ENCODE data around the gene ADAMTSL1. TPM values are rescaled to one million over a fixed set of nuclear protein-coding genes. Genes with fewer than 3 reads are reported as not detected.

Gene ADAMTSL1
- total RNA-seq, 2 experiments from 2014 or later: not detected

GRCh38 chr9:18573021-18573556 lies 99.1 kb downstream of the ADAMTSL1 start:
- CTCF ChIA-PET: no interaction called here
- DNase-seq: no peak
- Mint-ChIP-seq H3K27me3 (no peaks in the 10 kb centered on the region), H3K27ac (no peak overlapping the region), H3K4me1 (no peaks in the 10 kb centered on the region), H3K9me3 (ENCODE audit: low read depth) (no peaks in the 10 kb centered on the region), H3K36me3 (ENCODE audit: low read depth) (no peaks in the 10 kb centered on the region), H3K4me3 (no peak overlapping the region)
- intact Hi-C loops (cut with DNase I, micrococcal nuclease): no loop called here
- POLR2A ChIA-PET: no interaction called here
- ATAC-seq: no peak

- no peak for ATAC-seq
- Mint-ChIP-seq H3K9me3 (ENCODE audit: low read depth) (no peaks in the 10 kb centered on the region), H3K4me3 (no peak overlapping the region), H3K4me1 (no peaks in the 10 kb centered on the region), H3K27ac (no peak overlapping the region), H3K36me3 (ENCODE audit: low read depth) (no peaks in the 10 kb centered on the region), H3K27me3 (no peaks in the 10 kb centered on the region)
- DNase-seq: no peak
- CTCF ChIA-PET: interaction anchor here (0.7 kb wide), 1 partner anchor 79 kb away, joined by 3 read pairs; no protein-coding TSS in a partner anchor
- intact Hi-C loops (cut with DNase I, micrococcal nuclease): no loop called here
- POLR2A ChIA-PET: no interaction called here
Observed at GRCh38 chr9:18575686-18576085, 101.7 kb downstream of the ADAMTSL1 start.

- Mint-ChIP-seq H3K9me3 (ENCODE audit: low read depth) (no peaks in the 10 kb centered on the region), H3K27me3 (no peaks in the 10 kb centered on the region), H3K4me3 (no peak overlapping the region), H3K4me1 (no peaks in the 10 kb centered on the region), H3K27ac (no peak overlapping the region), H3K36me3 (ENCODE audit: low read depth) (no peaks in the 10 kb centered on the region)
- DNase-seq (no peak), ATAC-seq (no peak)
- ChIA-PET POLR2A (no interaction called here), CTCF (no interaction called here)
- intact Hi-C loops (cut with DNase I, micrococcal nuclease): no loop called here
Observed at GRCh38 chr9:18579536-18579935, 105.6 kb downstream of the ADAMTSL1 start.

GRCh38 chr9:18580151-18580550 lies 106.2 kb downstream of the ADAMTSL1 start:
- Mint-ChIP-seq H3K36me3 (ENCODE audit: low read depth) (no peaks in the 10 kb centered on the region), H3K9me3 (ENCODE audit: low read depth) (no peaks in the 10 kb centered on the region), H3K4me3 (no peak overlapping the region)

GRCh38 chr9:18585996-18586395 lies 112.0 kb downstream of the ADAMTSL1 start:
- ChIA-PET POLR2A (no interaction called here), CTCF (no interaction called here)
- Mint-ChIP-seq H3K27me3 (no peaks in the 10 kb centered on the region), H3K36me3 (ENCODE audit: low read depth) (no peaks in the 10 kb centered on the region), H3K27ac (no peak overlapping the region), H3K4me1 (no peaks in the 10 kb centered on the region), H3K4me3 (no peak overlapping the region), H3K9me3 (ENCODE audit: low read depth) (no peaks in the 10 kb centered on the region)
- ATAC-seq: no peak
- intact Hi-C loops (cut with DNase I, micrococcal nuclease): no loop called here
- DNase-seq: no peak

More at GRCh38 chr9:18580151-18580550, 106.2 kb downstream of the ADAMTSL1 start:
- ATAC-seq (no peak), DNase-seq (no peak)
- ChIA-PET CTCF (no interaction called here), POLR2A (no interaction called here)
- H3K27me3 Mint-ChIP-seq: no peaks in the 10 kb centered on the region
- intact Hi-C loops (cut with DNase I, micrococcal nuclease): no loop called here
- no peak overlapping the region for H3K27ac Mint-ChIP-seq
- H3K4me1 Mint-ChIP-seq: no peaks in the 10 kb centered on the region

GRCh38 chr9:18588002-18588401 lies 114.0 kb downstream of the ADAMTSL1 start:
- intact Hi-C loops (cut with DNase I, micrococcal nuclease): no loop called here
- POLR2A ChIA-PET: no interaction called here
- no peak for DNase-seq

GRCh38 chr9:18591261-18591660 lies 117.3 kb downstream of the ADAMTSL1 start:
- H3K27me3 Mint-ChIP-seq: no peaks in the 10 kb centered on the region
- intact Hi-C loops (cut with DNase I, micrococcal nuclease): no loop called here

More at GRCh38 chr9:18588002-18588401, 114.0 kb downstream of the ADAMTSL1 start:
- CTCF ChIA-PET: interaction anchor here (0.6 to 1.0 kb wide), 2 partner anchors 44 to 1823 kb away, joined by 3 to 4 read pairs; no protein-coding TSS in a partner anchor
- no peak for ATAC-seq
- H3K27me3 Mint-ChIP-seq: no peaks in the 10 kb centered on the region
- no peak overlapping the region for H3K4me3 Mint-ChIP-seq
- H3K9me3 Mint-ChIP-seq (ENCODE audit: low read depth): peaks cover 4% of the 10 kb centered on the region
- H3K4me1 Mint-ChIP-seq: no peaks in the 10 kb centered on the region
- no peaks in the 10 kb centered on the region for H3K36me3 Mint-ChIP-seq (ENCODE audit: low read depth)
- no peak overlapping the region for H3K27ac Mint-ChIP-seq

GRCh38 chr9:18594837-18595236 lies 120.9 kb downstream of the ADAMTSL1 start:
- H3K36me3 Mint-ChIP-seq (ENCODE audit: low read depth): no peaks in the 10 kb centered on the region
- no peak overlapping the region for H3K4me3 Mint-ChIP-seq
- H3K27me3 Mint-ChIP-seq: no peaks in the 10 kb centered on the region
- ATAC-seq (no peak), DNase-seq (no peak)
- peaks cover 13% of the 10 kb centered on the region for H3K9me3 Mint-ChIP-seq (ENCODE audit: low read depth)
- no peak overlapping the region for H3K27ac Mint-ChIP-seq
- no peaks in the 10 kb centered on the region for H3K4me1 Mint-ChIP-seq
- ChIA-PET CTCF (no interaction called here), POLR2A (no interaction called here)
- intact Hi-C loops (cut with DNase I, micrococcal nuclease): no loop called here

More at GRCh38 chr9:18591261-18591660, 117.3 kb downstream of the ADAMTSL1 start:
- Mint-ChIP-seq H3K36me3 (ENCODE audit: low read depth) (no peaks in the 10 kb centered on the region), H3K9me3 (ENCODE audit: low read depth) (peaks cover 13% of the 10 kb centered on the region), H3K4me1 (no peaks in the 10 kb centered on the region), H3K4me3 (no peak overlapping the region), H3K27ac (no peak overlapping the region)
- no peak for ATAC-seq
- CTCF ChIA-PET: no interaction called here
- POLR2A ChIA-PET: no interaction called here
- DNase-seq: no peak

GRCh38 chr9:18595597-18595996 lies 121.6 kb downstream of the ADAMTSL1 start:
- DNase-seq: no peak
- ATAC-seq: no peak
- CTCF ChIA-PET: no interaction called here
- Mint-ChIP-seq H3K27ac (no peak overlapping the region), H3K27me3 (no peaks in the 10 kb centered on the region), H3K4me3 (no peak overlapping the region), H3K4me1 (no peaks in the 10 kb centered on the region), H3K9me3 (ENCODE audit: low read depth) (peaks cover 13% of the 10 kb centered on the region), H3K36me3 (ENCODE audit: low read depth) (no peaks in the 10 kb centered on the region)
- POLR2A ChIA-PET: no interaction called here
- intact Hi-C loops (cut with DNase I, micrococcal nuclease): no loop called here

GRCh38 chr9:18596920-18597319 lies 123.0 kb downstream of the ADAMTSL1 start:
- no peaks in the 10 kb centered on the region for H3K27me3 Mint-ChIP-seq
- no peaks in the 10 kb centered on the region for H3K36me3 Mint-ChIP-seq (ENCODE audit: low read depth)
- H3K9me3 Mint-ChIP-seq (ENCODE audit: low read depth): peaks cover 13% of the 10 kb centered on the region
- DNase-seq: no peak
- ATAC-seq: no peak
- ChIA-PET CTCF (no interaction called here), POLR2A (no interaction called here)
- intact Hi-C loops (cut with DNase I, micrococcal nuclease): no loop called here
- H3K4me1 Mint-ChIP-seq: no peaks in the 10 kb centered on the region
- no peak overlapping the region for H3K27ac Mint-ChIP-seq
- H3K4me3 Mint-ChIP-seq: no peak overlapping the region

GRCh38 chr9:18598969-18599368 lies 125.0 kb downstream of the ADAMTSL1 start:
- Mint-ChIP-seq H3K27me3 (no peaks in the 10 kb centered on the region), H3K4me3 (no peak overlapping the region), H3K27ac (no peak overlapping the region), H3K9me3 (ENCODE audit: low read depth) (peaks cover 8% of the 10 kb centered on the region), H3K4me1 (no peaks in the 10 kb centered on the region), H3K36me3 (ENCODE audit: low read depth) (no peaks in the 10 kb centered on the region)
- CTCF ChIA-PET: no interaction called here
- intact Hi-C loops (cut with DNase I, micrococcal nuclease): no loop called here
- DNase-seq (no peak), ATAC-seq (no peak)
- POLR2A ChIA-PET: no interaction called here

GRCh38 chr9:18601026-18601425 lies 127.1 kb downstream of the ADAMTSL1 start:
- DNase-seq (no peak), ATAC-seq (no peak)
- H3K9me3 Mint-ChIP-seq (ENCODE audit: low read depth): peaks cover under 1% of the 10 kb centered on the region
- CTCF ChIA-PET: interaction anchor here (0.6 to 0.9 kb wide), 2 partner anchors 13 to 21 kb away, joined by 3 read pairs; no protein-coding TSS in a partner anchor
- H3K36me3 Mint-ChIP-seq (ENCODE audit: low read depth): no peaks in the 10 kb centered on the region
- no peak overlapping the region for H3K4me3 Mint-ChIP-seq
- POLR2A ChIA-PET: no interaction called here
- no peaks in the 10 kb centered on the region for H3K27me3 Mint-ChIP-seq
- H3K27ac Mint-ChIP-seq: no peak overlapping the region
- intact Hi-C loops (cut with DNase I, micrococcal nuclease): no loop called here
- no peaks in the 10 kb centered on the region for H3K4me1 Mint-ChIP-seq

- no peak overlapping the region for H3K4me3 Mint-ChIP-seq
- no peaks in the 10 kb centered on the region for H3K36me3 Mint-ChIP-seq (ENCODE audit: low read depth)
- no peaks in the 10 kb centered on the region for H3K9me3 Mint-ChIP-seq (ENCODE audit: low read depth)
- ATAC-seq (no peak), DNase-seq (no peak)
- CTCF ChIA-PET: no interaction called here
- no peaks in the 10 kb centered on the region for H3K4me1 Mint-ChIP-seq
- intact Hi-C loops (cut with DNase I, micrococcal nuclease): no loop called here
- H3K27me3 Mint-ChIP-seq: no peaks in the 10 kb centered on the region
- POLR2A ChIA-PET: no interaction called here
- no peak overlapping the region for H3K27ac Mint-ChIP-seq
Observed at GRCh38 chr9:18601956-18602355, 128.0 kb downstream of the ADAMTSL1 start.

Data from activated CD4-positive, alpha-beta T cell treated with anti-CD3 and anti-CD28 coated beads for 36 hours (primary cell).